ENCODE data around the gene KCNC1.

DNA sequence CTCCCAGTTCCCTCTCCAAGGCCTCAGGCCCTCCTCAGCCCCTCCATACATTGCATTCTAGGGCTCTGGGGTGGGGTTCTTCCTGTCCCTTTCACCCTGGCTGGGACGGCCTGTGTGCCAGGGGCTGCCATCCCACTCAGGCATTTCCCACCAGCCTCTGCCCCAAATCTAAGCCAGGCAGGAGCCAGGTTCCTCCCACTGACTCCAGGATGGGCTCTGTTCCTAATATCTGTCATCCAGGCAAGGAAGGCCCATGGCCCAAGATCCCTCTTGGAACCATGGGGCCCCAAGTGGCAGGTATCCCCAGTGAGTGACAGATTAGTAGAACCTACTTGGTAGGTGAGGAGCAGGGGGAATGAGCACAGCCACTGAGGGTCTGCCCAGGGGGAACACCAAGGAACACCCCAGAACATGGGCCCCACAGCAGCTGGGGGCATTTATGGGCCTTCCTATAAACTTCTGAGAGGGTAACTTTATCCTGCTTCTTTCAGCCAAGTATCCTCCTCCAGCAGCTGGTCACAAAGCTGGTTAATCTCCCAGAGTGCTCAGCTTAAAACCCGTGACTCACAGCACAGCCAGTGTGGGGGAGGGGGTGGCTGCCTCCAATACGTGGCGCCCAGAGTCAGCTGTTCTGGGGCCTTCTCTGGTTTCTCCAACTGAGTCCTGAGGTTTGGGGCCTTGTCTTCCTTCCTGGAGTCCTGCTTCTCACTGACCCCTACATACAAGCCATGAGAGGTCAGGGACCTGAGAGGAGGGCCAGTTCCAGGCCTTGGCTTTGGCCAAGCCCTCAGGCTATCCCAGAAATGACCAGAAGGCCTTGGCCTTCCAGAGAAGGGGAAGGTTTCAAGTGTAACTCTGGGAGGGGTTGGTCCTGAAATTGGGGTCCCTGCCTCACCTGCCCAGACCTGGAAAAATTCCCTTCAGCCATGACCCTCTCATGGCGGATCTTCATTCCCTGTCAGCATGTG lies 35.1 kb upstream of the KCNC1 start:
- TF ChIP-seq, protein P1, sequence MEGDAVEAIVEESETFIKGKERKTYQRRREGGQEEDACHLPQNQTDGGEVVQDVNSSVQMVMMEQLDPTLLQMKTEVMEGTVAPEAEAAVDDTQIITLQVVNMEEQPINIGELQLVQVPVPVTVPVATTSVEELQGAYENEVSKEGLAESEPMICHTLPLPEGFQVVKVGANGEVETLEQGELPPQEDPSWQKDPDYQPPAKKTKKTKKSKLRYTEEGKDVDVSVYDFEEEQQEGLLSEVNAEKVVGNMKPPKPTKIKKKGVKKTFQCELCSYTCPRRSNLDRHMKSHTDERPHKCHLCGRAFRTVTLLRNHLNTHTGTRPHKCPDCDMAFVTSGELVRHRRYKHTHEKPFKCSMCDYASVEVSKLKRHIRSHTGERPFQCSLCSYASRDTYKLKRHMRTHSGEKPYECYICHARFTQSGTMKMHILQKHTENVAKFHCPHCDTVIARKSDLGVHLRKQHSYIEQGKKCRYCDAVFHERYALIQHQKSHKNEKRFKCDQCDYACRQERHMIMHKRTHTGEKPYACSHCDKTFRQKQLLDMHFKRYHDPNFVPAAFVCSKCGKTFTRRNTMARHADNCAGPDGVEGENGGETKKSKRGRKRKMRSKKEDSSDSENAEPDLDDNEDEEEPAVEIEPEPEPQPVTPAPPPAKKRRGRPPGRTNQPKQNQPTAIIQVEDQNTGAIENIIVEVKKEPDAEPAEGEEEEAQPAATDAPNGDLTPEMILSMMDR (conservative IDR thresholded peaks at IDR 0.05 in 1 of 2, IDR thresholded peaks at IDR 0.05 in 1 of 2; ENCODE audit: extremely low read depth in 1 of 2, insufficient read depth in 1 of 2, low read depth in 1 of 2, low read length in 2 of 2): no peak
- no peak for TF ChIP-seq EZH2 (IDR thresholded peaks at IDR 0.05; ENCODE audit: borderline replicate concordance, low read length)
